Progenitor cell of endocrine pancreas (in vitro differentiated cells): ENCODE measurements around the gene NMUR2. TPM values are rescaled to one million over a fixed set of nuclear protein-coding genes. Genes with fewer than 3 reads are reported as not detected.

Experiments
- DNase-seq: peaks from one replicate; pipeline ENCODE4 v3.0.0; 2021; ENCODE audit warnings: low spot score; ENCODE audit not compliant: unreplicated experiment
- H3K27ac Mint-ChIP-seq: 2 replicates; pipeline ENCODE4 v1.8.0; 2021; ENCODE audit warnings: mild to moderate bottlenecking, moderate library complexity, mixed read lengths
- H3K27me3 Mint-ChIP-seq: 2 replicates; pipeline ENCODE4 v1.8.0; 2021; ENCODE audit warnings: mixed read lengths
- H3K36me3 Mint-ChIP-seq: 2 replicates; pipeline ENCODE4 v1.8.0; 2022; ENCODE audit warnings: mixed read lengths; ENCODE audit not compliant: insufficient read depth
- H3K4me1 Mint-ChIP-seq: 2 replicates; pipeline ENCODE4 v1.8.0; 2021; ENCODE audit warnings: low read depth, mixed read lengths
- H3K4me3 Mint-ChIP-seq: 2 replicates; pipeline ENCODE4 v1.8.0; 2021; ENCODE audit warnings: low read depth, mild to moderate bottlenecking, moderate library complexity, mixed read lengths
- H3K9me3 Mint-ChIP-seq: 2 replicates; pipeline ENCODE4 v1.8.0; 2021; ENCODE audit warnings: low read depth, mixed read lengths
- long read RNA-seq: library from polyadenylated mRNA; unstranded; transcript quantifications from one replicate; pipeline ENCODE4 v2.0.0, GENCODE V29; 2020
- total RNA-seq: library from RNA; stranded (reverse); gene quantifications from 2 replicates; pipeline ENCODE4 v1.2.1, GENCODE V29; 2021
- TF ChIP-seq, protein P1 (sequence below): fragments of 200-600 bp; sonication (generic); IDR thresholded peaks from one replicate; pipeline ENCODE4 v1.5.0; 2021; ENCODE audit warnings: antibody characterized with exemption, mild to moderate bottlenecking; ENCODE audit not compliant: unreplicated experiment

The NMUR2 gene, protein sequence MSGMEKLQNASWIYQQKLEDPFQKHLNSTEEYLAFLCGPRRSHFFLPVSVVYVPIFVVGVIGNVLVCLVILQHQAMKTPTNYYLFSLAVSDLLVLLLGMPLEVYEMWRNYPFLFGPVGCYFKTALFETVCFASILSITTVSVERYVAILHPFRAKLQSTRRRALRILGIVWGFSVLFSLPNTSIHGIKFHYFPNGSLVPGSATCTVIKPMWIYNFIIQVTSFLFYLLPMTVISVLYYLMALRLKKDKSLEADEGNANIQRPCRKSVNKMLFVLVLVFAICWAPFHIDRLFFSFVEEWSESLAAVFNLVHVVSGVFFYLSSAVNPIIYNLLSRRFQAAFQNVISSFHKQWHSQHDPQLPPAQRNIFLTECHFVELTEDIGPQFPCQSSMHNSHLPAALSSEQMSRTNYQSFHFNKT
- not detected in 2 replicates for total RNA-seq
- long read RNA-seq: 0 reads

DNA sequence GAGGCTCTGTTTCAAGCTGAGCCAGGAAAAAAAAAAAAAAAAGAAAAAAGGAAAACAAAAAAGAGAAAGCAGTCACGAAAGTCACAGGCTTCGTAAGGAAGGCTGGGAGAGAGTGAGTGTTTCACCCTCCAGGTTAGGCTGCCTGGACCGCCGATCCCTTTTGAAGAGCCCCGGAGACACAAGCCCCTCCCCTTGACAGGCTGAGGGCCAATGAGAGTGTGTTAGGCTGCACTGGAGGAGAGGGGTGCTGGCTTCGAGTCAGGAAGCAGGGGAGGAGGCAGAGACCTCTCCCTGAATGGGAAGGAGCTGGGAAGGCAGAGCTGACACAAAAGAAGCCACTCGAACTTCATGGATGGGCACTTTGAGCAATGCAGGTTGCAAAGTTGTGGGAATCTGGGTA is at the start of gene NMUR2:
Gene NMUR2, minus strand, starts transcription at position 135 of the 400 bp plus-strand sequence. CDS start 166 bp downstream, outside the sequence.
- H3K27ac Mint-ChIP-seq: no peak within 1 kb of the TSS
- no peaks in the 10 kb centered on the region for H3K36me3 Mint-ChIP-seq
- peaks cover 19% of the 10 kb centered on the region for H3K27me3 Mint-ChIP-seq
- DNase-seq: peak; percentile 11
- peaks cover 6% of the 10 kb centered on the region for H3K4me1 Mint-ChIP-seq
- peak within 1 kb of the TSS; percentile 70 for H3K4me3 Mint-ChIP-seq
- TF ChIP-seq, protein P1, sequence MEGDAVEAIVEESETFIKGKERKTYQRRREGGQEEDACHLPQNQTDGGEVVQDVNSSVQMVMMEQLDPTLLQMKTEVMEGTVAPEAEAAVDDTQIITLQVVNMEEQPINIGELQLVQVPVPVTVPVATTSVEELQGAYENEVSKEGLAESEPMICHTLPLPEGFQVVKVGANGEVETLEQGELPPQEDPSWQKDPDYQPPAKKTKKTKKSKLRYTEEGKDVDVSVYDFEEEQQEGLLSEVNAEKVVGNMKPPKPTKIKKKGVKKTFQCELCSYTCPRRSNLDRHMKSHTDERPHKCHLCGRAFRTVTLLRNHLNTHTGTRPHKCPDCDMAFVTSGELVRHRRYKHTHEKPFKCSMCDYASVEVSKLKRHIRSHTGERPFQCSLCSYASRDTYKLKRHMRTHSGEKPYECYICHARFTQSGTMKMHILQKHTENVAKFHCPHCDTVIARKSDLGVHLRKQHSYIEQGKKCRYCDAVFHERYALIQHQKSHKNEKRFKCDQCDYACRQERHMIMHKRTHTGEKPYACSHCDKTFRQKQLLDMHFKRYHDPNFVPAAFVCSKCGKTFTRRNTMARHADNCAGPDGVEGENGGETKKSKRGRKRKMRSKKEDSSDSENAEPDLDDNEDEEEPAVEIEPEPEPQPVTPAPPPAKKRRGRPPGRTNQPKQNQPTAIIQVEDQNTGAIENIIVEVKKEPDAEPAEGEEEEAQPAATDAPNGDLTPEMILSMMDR: no peak
- peaks cover 8% of the 10 kb centered on the region for H3K9me3 Mint-ChIP-seq

DNA sequence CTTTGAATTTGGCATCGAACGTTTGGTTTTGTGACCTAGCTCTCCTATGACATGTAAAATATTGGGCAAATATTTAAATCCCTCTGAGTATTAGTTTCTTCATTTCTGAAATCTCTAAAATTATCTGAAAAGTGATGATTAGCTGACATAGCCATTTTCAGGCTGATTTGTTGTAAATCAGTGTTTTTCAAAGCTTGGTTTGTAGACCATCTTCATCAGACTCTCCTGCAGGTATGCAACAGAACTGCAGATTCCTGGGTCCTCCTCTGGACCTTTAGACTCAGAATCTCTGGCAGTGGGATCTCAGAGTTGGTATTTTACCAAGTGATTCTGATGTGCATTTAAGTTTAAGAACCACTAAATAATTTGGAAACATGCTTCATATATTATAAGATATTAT is 38.9 kb upstream of the NMUR2 start:
- no peak overlapping the region for H3K27ac Mint-ChIP-seq
- no peaks in the 10 kb centered on the region for H3K27me3 Mint-ChIP-seq

DNA sequence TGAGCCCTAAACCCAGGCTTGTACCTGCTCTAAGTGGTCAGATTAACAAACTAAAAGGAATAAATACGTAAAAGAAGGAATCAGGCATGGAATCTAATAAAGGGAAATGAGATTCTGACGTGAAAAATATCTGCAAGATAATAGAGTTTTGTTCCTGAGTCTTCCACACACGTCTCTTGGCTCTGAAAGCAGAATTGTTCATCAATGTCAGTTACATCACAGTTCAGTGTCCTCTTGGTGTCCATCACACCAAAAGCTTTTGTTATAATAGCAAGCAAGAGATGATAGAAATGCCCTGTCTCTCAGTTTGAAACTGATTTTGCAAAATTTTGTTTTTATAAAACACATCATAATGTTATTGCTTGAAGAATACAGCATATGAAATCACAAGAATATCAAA is 34.7 kb upstream of the NMUR2 start:
- H3K9me3 Mint-ChIP-seq: peaks cover 4% of the 10 kb centered on the region
- TF ChIP-seq, protein P1: no peak
- H3K4me3 Mint-ChIP-seq: no peak overlapping the region
- peaks cover 1% of the 10 kb centered on the region for H3K36me3 Mint-ChIP-seq
- H3K27ac Mint-ChIP-seq: no peak overlapping the region
- peaks cover 5% of the 10 kb centered on the region for H3K4me1 Mint-ChIP-seq
- H3K27me3 Mint-ChIP-seq: no peaks in the 10 kb centered on the region
- DNase-seq: no peak

More for the DNA sequence above, 38.9 kb upstream of the NMUR2 start:
- H3K4me3 Mint-ChIP-seq: no peak overlapping the region
- H3K36me3 Mint-ChIP-seq: peaks cover 1% of the 10 kb centered on the region
- DNase-seq: no peak
- TF ChIP-seq, protein P1: no peak
- peaks cover 4% of the 10 kb centered on the region for H3K9me3 Mint-ChIP-seq
- H3K4me1 Mint-ChIP-seq: peaks cover 2% of the 10 kb centered on the region

DNA sequence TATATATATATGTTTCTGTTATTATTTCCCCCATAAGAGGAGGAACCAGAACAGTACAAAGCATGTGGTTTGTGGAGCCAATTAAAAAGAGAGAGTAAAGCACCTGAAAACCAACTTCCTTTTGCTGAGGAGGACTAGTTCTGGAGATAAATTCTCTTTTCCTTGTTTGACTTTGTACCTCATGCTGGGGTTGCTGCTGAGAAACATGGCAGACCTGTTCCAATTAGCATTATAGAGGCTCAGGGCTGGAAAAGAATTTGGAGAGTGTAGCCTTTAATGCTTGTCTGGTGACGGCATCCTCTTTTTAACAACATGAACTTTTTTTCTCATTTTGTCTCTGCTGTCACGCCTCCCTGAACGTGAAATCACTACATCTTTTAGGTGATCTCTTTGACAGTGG is 32.8 kb upstream of the NMUR2 start:
- TF ChIP-seq, protein P1: no peak

DNA sequence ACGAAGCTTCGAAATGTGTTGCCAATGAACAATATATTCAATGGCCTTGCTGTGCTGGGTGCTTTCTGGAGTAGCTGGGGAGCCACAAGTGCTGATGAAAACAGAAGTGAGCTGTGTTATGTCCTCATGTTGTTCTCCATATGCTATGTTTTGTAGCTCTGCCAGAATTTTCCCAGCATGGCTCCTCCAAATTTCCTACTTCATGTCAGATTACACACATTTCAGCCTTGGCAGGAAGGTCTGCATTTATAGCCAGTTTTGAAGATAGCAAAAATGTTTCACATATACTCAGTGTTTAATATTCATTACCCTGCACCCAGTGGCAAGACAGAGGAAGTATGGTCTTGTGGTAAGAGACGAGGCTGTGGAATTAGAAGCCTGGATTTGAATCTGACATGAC is 22.6 kb upstream of the NMUR2 start:
- no peaks in the 10 kb centered on the region for H3K4me1 Mint-ChIP-seq
- H3K9me3 Mint-ChIP-seq: no peaks in the 10 kb centered on the region
- no peak overlapping the region for H3K27ac Mint-ChIP-seq
- H3K36me3 Mint-ChIP-seq: no peaks in the 10 kb centered on the region
- no peak for DNase-seq
- no peaks in the 10 kb centered on the region for H3K27me3 Mint-ChIP-seq
- H3K4me3 Mint-ChIP-seq: no peak overlapping the region
- TF ChIP-seq, protein P1: no peak

More for the DNA sequence above, 32.8 kb upstream of the NMUR2 start:
- no peak for DNase-seq
- H3K9me3 Mint-ChIP-seq: peaks cover under 1% of the 10 kb centered on the region
- H3K4me1 Mint-ChIP-seq: peaks cover 3% of the 10 kb centered on the region
- no peaks in the 10 kb centered on the region for H3K27me3 Mint-ChIP-seq
- no peaks in the 10 kb centered on the region for H3K36me3 Mint-ChIP-seq
- H3K4me3 Mint-ChIP-seq: no peak overlapping the region
- no peak overlapping the region for H3K27ac Mint-ChIP-seq
